OCI-LY1 (cell line): ENCODE results near the gene TMEM107.

ENCODE experiments used
- EZH2 ChIP-seq: fragments of 200-600 bp; sonication (generic), shearing (Covaris generic); IDR thresholded peaks from 2 replicates; pipeline ENCODE4 v1.8.0; 2017; ENCODE audit warnings: borderline replicate concordance, mixed run types, mild to moderate bottlenecking, antibody characterized with exemption, low read length, moderate library complexity, mixed read lengths
- TF ChIP-seq, protein P1 (sequence below): fragments of 200-600 bp; sonication (generic), shearing (Covaris generic); IDR thresholded peaks from 2 replicates; pipeline ENCODE4 v1.5.1; 2017; ENCODE audit warnings: mild to moderate bottlenecking, antibody characterized with exemption, low read length, moderate library complexity, mixed read lengths

GRCh38 chr17:8142158-8142886 lies 33.9 kb downstream of the TMEM107 start:
- TF ChIP-seq, protein P1, sequence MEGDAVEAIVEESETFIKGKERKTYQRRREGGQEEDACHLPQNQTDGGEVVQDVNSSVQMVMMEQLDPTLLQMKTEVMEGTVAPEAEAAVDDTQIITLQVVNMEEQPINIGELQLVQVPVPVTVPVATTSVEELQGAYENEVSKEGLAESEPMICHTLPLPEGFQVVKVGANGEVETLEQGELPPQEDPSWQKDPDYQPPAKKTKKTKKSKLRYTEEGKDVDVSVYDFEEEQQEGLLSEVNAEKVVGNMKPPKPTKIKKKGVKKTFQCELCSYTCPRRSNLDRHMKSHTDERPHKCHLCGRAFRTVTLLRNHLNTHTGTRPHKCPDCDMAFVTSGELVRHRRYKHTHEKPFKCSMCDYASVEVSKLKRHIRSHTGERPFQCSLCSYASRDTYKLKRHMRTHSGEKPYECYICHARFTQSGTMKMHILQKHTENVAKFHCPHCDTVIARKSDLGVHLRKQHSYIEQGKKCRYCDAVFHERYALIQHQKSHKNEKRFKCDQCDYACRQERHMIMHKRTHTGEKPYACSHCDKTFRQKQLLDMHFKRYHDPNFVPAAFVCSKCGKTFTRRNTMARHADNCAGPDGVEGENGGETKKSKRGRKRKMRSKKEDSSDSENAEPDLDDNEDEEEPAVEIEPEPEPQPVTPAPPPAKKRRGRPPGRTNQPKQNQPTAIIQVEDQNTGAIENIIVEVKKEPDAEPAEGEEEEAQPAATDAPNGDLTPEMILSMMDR: no peak
- TF ChIP-seq EZH2: no peak
